HFF-Myc (cell line): Measurements from ENCODE around the gene MAB21L2.
"Not testable (repeated sequence)": the region's sequence is repeated elsewhere in the genome, so short reads cannot be mapped to it uniquely, and the experiment has no call there.

Source experiments
- DNase-seq: peaks from one replicate; pipeline ENCODE4 v3.0.0-alpha.2; 2011; ENCODE audit warnings: low read depth; ENCODE audit errors: extremely low read depth
- H3K4me3 ChIP-seq: replicated peaks from 2 replicates; pipeline ENCODE4 v1.5.1; 2011; ENCODE audit warnings: low read depth, mild to moderate bottlenecking, control low read depth, low read length
- TF ChIP-seq, protein P1 (sequence below): IDR thresholded peaks from 2 replicates; pipeline ENCODE4 v1.5.1; 2012; ENCODE audit warnings: mild to moderate bottlenecking, low read depth, low read length, control low read depth; ENCODE audit errors: missing control alignments

Gene MAB21L2

DNA sequence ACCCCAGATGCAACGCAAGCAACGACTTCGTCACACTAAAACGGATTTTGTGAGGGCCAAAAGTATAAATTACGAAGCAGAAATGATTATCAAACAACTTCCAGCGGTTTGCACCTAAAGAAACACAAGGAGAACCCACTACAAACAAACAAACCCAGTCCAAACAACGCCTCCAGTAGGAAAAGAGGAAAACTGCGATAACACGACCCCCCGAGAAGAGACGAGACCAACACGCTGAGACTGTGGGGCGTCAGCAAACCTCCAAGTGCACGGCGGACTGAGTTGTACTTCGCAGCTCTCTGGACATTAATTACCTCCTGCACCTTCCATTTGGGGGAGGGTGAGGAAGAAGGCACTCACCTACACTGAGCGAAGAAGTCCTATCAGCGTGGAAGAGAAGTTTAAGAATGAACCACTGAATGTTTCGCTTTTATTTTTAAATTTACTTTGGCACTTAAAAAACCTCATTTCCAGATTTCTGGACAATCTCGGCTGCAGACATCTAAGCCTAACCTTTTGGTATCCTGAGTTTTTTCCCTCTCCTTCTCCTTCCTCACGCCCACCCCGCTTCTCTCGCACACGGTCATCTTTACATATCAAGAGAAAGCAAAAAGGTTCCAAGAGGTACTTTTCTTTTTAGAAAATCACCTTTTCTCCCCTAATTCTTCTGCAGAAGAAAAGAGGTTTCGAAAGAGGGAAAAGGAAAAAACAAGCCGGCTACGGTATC lies at the start of gene MAB21L2:
Gene MAB21L2, plus strand, starts transcription at position 6 of the 727 bp plus-strand sequence. CDS start 879 bp downstream, outside the sequence.
- H3K4me3 ChIP-seq: peak within 1 kb of the TSS; percentile 34
- DNase-seq: no peak
- TF ChIP-seq, protein P1, sequence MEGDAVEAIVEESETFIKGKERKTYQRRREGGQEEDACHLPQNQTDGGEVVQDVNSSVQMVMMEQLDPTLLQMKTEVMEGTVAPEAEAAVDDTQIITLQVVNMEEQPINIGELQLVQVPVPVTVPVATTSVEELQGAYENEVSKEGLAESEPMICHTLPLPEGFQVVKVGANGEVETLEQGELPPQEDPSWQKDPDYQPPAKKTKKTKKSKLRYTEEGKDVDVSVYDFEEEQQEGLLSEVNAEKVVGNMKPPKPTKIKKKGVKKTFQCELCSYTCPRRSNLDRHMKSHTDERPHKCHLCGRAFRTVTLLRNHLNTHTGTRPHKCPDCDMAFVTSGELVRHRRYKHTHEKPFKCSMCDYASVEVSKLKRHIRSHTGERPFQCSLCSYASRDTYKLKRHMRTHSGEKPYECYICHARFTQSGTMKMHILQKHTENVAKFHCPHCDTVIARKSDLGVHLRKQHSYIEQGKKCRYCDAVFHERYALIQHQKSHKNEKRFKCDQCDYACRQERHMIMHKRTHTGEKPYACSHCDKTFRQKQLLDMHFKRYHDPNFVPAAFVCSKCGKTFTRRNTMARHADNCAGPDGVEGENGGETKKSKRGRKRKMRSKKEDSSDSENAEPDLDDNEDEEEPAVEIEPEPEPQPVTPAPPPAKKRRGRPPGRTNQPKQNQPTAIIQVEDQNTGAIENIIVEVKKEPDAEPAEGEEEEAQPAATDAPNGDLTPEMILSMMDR: no peak

DNA sequence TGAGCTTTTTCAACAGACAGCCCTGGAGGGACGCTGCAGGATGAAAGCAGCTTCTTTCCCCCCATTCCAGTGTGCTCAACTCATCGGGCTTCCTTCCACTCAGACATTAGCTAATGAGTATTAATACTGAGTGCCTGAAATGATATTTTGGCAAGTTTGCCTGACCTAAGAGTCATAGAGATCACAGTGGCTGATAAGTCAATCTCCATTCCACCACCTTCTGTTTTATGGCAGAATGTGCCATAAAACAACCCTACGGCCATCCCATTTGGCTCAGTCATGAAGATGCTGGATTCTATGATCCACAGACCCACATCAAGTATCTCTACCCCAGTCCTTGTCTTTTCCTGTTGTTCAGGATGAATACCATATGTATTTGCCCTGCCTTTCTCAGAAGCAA lies 48.3 kb upstream of the MAB21L2 start:
- TF ChIP-seq, protein P1: no peak

DNA sequence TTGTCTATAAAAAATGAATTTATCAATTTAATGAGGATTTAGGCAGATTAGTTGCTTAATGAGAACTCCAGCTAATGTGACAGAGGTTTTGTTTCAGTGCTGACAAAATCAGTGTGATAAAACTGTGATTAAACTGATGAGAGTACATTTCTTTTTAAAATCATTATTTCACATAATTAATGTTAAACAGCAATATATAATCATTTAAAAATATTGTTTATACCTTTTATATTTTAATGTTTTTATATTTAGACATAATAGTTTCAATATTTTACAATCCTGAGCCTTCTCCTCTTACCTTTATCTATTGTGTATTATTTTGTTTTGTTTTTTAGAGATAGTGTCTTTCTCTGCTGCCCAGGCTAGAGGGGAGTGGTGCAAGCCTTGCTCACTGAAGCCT lies 47.1 kb upstream of the MAB21L2 start:
- TF ChIP-seq, protein P1: no peak
- DNase-seq: no peak
- no peak overlapping the region for H3K4me3 ChIP-seq

More for the DNA sequence above, 48.3 kb upstream of the MAB21L2 start:
- DNase-seq: no peak
- no peak overlapping the region for H3K4me3 ChIP-seq

DNA sequence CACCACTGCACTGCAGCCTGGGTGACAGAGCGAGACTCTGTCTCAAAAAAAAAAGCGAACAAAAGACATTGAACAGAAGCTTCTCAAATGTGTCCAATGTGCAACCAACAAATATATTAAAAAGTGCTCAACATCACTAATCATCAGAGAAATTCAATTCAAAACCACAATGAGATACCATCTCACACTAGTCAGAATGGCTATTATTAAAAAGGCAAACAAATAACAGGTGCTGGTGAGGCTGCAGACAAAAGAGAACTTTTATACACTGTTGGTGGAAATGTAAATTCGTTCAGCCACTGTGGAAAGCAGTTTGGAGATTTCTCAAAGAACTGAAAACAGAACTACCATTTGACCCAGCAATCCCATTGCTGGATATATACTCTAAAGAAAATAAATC lies 44.0 kb upstream of the MAB21L2 start:
- DNase-seq, H3K4me3 ChIP-seq: not testable (repeated sequence)

DNA sequence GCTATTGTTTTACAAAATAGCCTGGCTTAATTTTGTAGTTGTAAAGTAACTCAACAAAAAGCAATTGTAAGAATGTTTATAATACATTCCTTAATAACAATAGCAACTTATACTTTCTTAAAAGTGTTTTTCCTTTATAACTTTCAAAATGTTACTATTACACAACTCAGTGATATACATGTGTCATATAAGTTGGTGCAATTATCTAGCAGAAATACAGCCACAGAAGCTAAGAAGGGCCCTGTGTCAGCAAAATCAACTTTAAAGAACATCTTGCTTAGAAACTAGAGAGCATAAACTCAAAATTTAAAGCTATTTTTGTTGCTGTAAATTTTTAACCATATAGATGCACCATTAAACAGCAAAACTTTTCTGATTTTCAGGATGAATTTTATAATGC lies 41.4 kb upstream of the MAB21L2 start:
- H3K4me3 ChIP-seq: no peak overlapping the region
- TF ChIP-seq, protein P1: no peak
- DNase-seq: no peak

DNA sequence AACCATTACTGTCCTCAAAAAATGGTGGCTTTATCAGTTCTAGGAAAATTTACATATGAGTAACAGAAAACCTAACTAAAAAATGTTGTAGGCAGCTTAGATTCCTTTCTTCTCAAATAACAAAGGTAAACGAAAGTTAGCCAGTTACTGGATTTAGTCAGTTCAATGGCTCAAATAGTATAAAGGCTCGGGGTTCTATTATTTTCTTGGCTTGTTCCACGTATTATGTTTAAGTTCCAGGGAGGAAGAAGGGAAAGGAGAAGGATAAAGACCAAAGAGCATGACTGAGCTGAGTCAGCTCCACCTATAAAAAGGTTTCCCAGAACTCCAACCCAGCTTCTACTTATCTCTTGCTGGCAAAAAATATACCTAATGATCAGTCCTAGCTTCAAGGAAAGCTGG lies 41.0 kb upstream of the MAB21L2 start:
- TF ChIP-seq, protein P1: no peak
- H3K4me3 ChIP-seq: no peak overlapping the region
- no peak for DNase-seq

DNA sequence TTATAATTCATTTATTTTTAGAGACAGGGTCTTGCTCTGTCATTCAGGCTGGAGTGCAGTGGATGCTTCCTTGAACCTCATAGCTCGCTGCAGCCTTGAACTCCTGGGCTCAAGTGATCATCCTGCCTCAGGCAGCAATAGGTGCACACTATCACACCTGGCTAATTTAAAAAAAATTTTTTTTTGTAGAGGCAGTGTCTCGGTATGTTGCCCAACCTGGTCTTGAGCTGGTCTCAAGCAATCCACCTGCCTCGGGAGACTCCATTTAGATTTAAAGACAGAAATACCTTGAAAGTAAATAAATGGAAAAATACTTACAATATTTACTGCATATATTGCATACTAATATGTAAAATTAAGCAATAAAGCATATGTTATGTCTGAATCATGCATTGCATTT lies 40.3 kb upstream of the MAB21L2 start:
- H3K4me3 ChIP-seq: no peak overlapping the region
- no peak for DNase-seq
- TF ChIP-seq, protein P1: no peak
